GM12892 (cell line): ENCODE results near the gene FBXO24.
"Not testable (repeated sequence)": the region's sequence is repeated elsewhere in the genome, so short reads cannot be mapped to it uniquely, and the experiment has no call there.

Experiments
- DNase-seq: peaks from one replicate; pipeline ENCODE4 v3.0.0; 2011; ENCODE audit not compliant: insufficient read length
- FAIRE-seq: peaks from 2 replicates; lab custom pipeline; 2011; peaks lifted over from hg19 to GRCh38; lab: Jason Lieb, UNC
- POLR2A ChIP-seq: IDR thresholded peaks from 2 replicates; pipeline ENCODE4 v1.6.1; 2011; ENCODE audit warnings: low read depth, low read length, control low read depth
- POLR2AphosphoS5 ChIP-seq: IDR thresholded peaks from 2 replicates; pipeline ENCODE4 v1.6.1; 2011; ENCODE audit warnings: low read depth, low read length, control low read depth
- TAF1 ChIP-seq: IDR thresholded peaks from 2 replicates; pipeline ENCODE4 v1.6.1; 2011; ENCODE audit warnings: low read depth, mild to moderate bottlenecking, control low read depth, low read length, borderline replicate concordance

Gene FBXO24

GRCh38 chr7:100545360-100546128 lies 40.6 kb upstream of the FBXO24 start:
- DNase-seq (no peak), FAIRE-seq (peak; percentile 78)
- TF ChIP-seq POLR2A (peak; percentile 62; the same call in 1 of the 2 replicates), TAF1 (no peak), POLR2AphosphoS5 (peak; percentile 43; the same call in 1 of the 2 replicates)

- peak; percentile 76 for FAIRE-seq
- TF ChIP-seq TAF1 (peak; percentile 47; the same call in 1 of the 2 replicates), POLR2A (no peak; the same call in 1 of the 2 replicates)
- DNase-seq = no peak
These were observed 39.8 kb upstream of the FBXO24 start for GRCh38 chr7:100546129-100546925.

DNA sequence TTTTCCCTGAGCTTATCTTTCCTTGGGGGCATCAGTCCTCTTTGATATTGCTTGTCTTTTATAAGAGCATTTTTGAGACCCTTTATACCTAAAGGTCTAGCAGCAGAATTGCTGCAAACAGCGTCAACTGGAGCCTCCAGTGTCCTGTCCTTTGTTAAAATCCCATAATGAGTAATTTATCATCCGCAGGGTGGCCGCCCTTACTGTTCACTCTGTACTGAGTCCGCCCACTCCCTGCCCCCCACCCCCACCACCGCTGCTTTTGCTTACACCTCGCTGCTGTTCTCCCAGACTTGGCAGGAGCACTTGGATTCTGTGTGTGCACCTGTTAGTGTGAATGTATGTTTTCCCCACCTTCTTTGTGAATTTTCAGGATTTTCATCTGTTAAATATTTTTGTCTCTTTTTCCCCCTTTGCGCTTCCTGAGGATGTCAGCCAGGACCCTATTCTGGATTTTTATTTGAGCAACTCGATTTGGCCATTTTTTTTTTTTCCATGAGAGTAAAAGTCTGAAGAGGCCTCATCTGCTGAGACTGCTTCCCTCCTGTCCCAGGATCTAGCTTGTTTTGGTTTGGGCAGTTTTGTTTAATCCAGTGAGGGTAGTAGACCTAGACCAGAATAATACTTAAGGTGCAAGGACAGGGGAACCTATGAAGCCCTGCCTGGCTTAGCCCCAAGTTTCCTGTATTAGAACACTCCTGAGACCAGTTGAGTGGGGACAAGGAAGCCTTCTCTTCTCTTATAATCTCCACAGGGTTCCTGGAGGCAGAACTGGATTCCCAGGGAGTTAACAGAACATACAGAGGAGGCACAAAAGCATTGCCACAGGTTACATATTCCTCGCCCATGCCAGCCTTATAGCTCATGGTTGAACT lies 39.0 kb upstream of the FBXO24 start:
- no peak for TF ChIP-seq POLR2A
- 0 out of 2 replicates have a peak, but pooled peaks have one; percentile 9 for TF ChIP-seq TAF1
- no peak for FAIRE-seq
- no peak for DNase-seq

- no peak for DNase-seq
- no peak for TF ChIP-seq POLR2A
- TF ChIP-seq TAF1 = no peak
- no peak for TF ChIP-seq POLR2AphosphoS5
- no peak for FAIRE-seq
These were observed 38.3 kb upstream of the FBXO24 start for GRCh38 chr7:100547872-100548271.

DNA sequence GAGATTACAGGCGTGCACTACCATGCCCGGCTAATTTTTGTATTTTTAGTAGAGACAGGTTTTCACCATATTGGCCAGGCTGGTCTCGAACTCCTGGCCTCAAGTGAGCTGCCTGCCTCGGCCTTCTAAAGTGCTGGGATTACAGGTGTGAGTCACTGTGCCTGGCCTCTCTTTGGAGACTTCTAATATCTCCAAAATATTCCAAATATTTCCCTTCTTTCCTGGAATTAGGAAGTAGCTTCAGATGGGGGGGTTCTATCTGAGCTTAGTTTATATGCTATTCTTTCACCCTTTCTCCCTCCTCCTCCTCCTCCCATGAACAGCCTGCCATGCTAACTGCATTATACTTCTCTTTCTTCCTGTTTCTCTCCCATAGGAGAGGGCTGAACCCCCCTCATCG lies 37.7 kb upstream of the FBXO24 start:
- not testable (repeated sequence) for FAIRE-seq

DNA sequence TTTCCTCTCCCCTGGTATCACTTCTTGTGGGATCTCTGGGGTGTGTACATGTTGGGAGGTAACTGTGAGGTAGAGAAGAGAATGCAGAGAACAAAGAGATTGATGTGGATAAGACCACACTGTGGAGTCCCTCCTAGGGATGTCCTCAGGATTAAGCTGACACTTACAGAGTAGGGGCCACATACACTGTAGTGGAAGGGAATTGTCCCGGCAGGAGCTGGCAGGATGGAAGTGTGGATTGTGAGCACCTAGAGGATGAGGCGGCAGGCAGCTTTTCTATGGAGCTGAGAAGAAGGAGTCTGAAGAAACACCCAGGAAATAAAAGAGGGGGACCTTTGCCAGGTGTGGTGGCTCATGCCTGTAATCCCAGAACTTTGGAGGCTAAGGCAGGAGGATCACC lies 33.6 kb upstream of the FBXO24 start:
- FAIRE-seq = no peak
- no peak for DNase-seq
- TF ChIP-seq POLR2A (no peak), TAF1 (no peak), POLR2AphosphoS5 (no peak)

More for the DNA sequence above, 37.7 kb upstream of the FBXO24 start:
- not testable (repeated sequence) for DNase-seq

- TF ChIP-seq TAF1 (no peak), POLR2AphosphoS5 (no peak), POLR2A (no peak)
These were observed 33.1 kb upstream of the FBXO24 start for GRCh38 chr7:100553032-100553431.

GRCh38 chr7:100555701-100556100 lies 30.4 kb upstream of the FBXO24 start:
- FAIRE-seq (no peak), DNase-seq (no peak)
- TF ChIP-seq TAF1 (no peak), POLR2A (no peak), POLR2AphosphoS5 (no peak)

More at GRCh38 chr7:100553032-100553431, 33.1 kb upstream of the FBXO24 start:
- DNase-seq (no peak), FAIRE-seq (no peak)

GRCh38 chr7:100556541-100556940 lies 29.6 kb upstream of the FBXO24 start:
- TF ChIP-seq POLR2A = no peak
- TF ChIP-seq TAF1 = no peak
- TF ChIP-seq POLR2AphosphoS5 = no peak
- DNase-seq (no peak), FAIRE-seq (no peak)

GRCh38 chr7:100559127-100559526 lies 27.0 kb upstream of the FBXO24 start:
- FAIRE-seq (no peak), DNase-seq (no peak)
- no peak for TF ChIP-seq TAF1
- TF ChIP-seq POLR2AphosphoS5 = no peak
- TF ChIP-seq POLR2A = no peak

DNA sequence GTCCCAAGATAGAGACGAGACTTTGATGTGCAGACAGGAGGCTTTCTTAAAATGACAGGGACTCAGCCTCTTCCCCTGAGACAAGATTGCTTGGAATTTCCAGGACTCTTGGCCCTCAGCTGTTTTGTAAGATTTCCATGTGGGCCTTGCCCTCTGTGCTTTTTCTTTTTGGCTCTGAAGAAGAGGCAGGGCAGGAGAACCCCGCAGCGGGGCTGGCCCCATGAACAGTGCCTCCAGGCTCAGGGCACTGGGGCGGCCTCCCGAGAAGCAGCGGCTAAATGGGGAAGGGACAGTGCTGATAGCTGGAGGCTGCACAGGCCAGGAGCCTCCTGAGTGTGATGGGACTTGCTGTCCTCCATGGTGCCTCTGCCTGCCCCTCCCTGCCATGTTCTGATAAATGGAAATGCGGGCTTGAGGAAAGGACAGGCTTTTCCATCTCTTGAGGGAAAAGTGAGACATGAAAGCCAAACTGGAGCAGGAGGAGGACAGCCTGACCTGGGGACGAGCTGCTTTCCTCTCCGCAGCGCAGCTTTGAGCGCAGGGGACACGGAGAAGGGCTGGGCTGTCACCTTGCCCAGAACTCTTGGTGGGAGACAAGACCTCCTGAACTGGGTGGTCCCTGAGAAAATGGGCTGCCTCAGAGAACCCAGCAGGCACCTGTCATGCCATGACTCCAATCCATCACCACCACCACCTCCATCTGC lies 24.5 kb upstream of the FBXO24 start:
- FAIRE-seq = no peak
- DNase-seq = no peak
- TF ChIP-seq POLR2A (no peak), POLR2AphosphoS5 (no peak), TAF1 (no peak)
